Loucy (cell line): ENCODE results near the gene SLC29A2.

ENCODE experiments used
- EZH2phosphoT487 ChIP-seq: fragments of 200-600 bp; IDR thresholded peaks from 2 replicates; pipeline ENCODE4 v1.6.1; 2018; ENCODE audit warnings: antibody characterized with exemption, mild to moderate bottlenecking, moderate library complexity, borderline replicate concordance
- TF ChIP-seq, protein P1 (sequence below): fragments of 200-600 bp; sonication (generic); conservative IDR thresholded peaks from 2 replicates; pipeline ENCODE4 v1.5.1; 2014; ENCODE audit warnings: mild to moderate bottlenecking, antibody characterized with exemption, low read length

DNA sequence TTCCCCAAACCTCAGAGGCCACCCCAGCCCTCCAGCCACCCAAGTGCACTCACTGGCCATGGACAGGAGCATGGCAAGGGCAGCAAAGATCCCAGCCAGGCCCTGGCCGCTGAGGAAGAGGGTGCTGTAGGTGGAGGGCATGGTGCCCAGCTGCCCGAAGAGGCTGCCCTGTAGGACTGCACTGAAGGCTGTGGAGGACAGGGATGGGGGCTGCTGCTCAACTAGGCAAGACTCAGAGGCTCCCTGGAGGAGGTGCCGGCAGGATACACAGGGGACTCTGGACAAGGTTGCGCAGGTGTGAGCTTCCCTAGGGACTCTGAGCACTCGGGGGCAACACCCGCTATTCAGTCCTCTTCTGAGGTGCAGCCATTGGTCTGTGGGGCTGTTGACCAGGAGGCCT, 3.1 kb downstream of the SLC29A2 start:
- TF ChIP-seq, protein P1, sequence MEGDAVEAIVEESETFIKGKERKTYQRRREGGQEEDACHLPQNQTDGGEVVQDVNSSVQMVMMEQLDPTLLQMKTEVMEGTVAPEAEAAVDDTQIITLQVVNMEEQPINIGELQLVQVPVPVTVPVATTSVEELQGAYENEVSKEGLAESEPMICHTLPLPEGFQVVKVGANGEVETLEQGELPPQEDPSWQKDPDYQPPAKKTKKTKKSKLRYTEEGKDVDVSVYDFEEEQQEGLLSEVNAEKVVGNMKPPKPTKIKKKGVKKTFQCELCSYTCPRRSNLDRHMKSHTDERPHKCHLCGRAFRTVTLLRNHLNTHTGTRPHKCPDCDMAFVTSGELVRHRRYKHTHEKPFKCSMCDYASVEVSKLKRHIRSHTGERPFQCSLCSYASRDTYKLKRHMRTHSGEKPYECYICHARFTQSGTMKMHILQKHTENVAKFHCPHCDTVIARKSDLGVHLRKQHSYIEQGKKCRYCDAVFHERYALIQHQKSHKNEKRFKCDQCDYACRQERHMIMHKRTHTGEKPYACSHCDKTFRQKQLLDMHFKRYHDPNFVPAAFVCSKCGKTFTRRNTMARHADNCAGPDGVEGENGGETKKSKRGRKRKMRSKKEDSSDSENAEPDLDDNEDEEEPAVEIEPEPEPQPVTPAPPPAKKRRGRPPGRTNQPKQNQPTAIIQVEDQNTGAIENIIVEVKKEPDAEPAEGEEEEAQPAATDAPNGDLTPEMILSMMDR = no peak
- no peak for TF ChIP-seq EZH2phosphoT487
